HG03558 (cell line): ENCODE measurements around the gene SETX.
"Not testable (repeated sequence)": the region's sequence is repeated elsewhere in the genome, so short reads cannot be mapped to it uniquely, and the experiment has no call there.

Source experiments
- ATAC-seq: cut with Tn5 transposase; IDR thresholded peaks from one replicate; pipeline ENCODE4 v1.9.1; 2021; ENCODE audit warnings: moderate number of reproducible peaks; ENCODE audit not compliant: unreplicated experiment; ENCODE audit errors: extremely low read depth

Gene SETX

GRCh38 chr9:132288361-132288760 is 66.4 kb downstream of the SETX start:
- no peak for ATAC-seq

- no peak for ATAC-seq
These were observed 67.5 kb downstream of the SETX start for GRCh38 chr9:132287256-132287760.

- no peak for ATAC-seq
These were observed 70.9 kb downstream of the SETX start for GRCh38 chr9:132283863-132284262.

GRCh38 chr9:132283165-132283564 is 71.6 kb downstream of the SETX start:
- no peak for ATAC-seq

- no peak for ATAC-seq
These were observed 79.9 kb downstream of the SETX start for GRCh38 chr9:132274861-132275260.

- ATAC-seq, result not testable (repeated sequence)
These were observed 84.9 kb downstream of the SETX start for GRCh38 chr9:132269704-132270516.

GRCh38 chr9:132268725-132269352 is 85.9 kb downstream of the SETX start:
- ATAC-seq, result no peak

- ATAC-seq, result no peak
These were observed 87.1 kb downstream of the SETX start for GRCh38 chr9:132267660-132268059.

GRCh38 chr9:132266017-132266416 is 88.8 kb downstream of the SETX start:
- ATAC-seq, result no peak

- ATAC-seq, result no peak
These were observed 93.9 kb downstream of the SETX start for GRCh38 chr9:132260846-132261245.

- ATAC-seq, result no peak
These were observed 104.2 kb downstream of the SETX start for GRCh38 chr9:132250324-132251262.

GRCh38 chr9:132249690-132250089 is 105.1 kb downstream of the SETX start:
- no peak for ATAC-seq

GRCh38 chr9:132249123-132249522 is 105.7 kb downstream of the SETX start:
- no peak for ATAC-seq

- no peak for ATAC-seq
These were observed 106.8 kb downstream of the SETX start for GRCh38 chr9:132247942-132248341.

- no peak for ATAC-seq
These were observed 109.3 kb downstream of the SETX start for GRCh38 chr9:132245465-132245864.

GRCh38 chr9:132244582-132245455 is 110.0 kb downstream of the SETX start:
- ATAC-seq, result no peak

GRCh38 chr9:132243156-132244074 is 111.4 kb downstream of the SETX start:
- ATAC-seq, result no peak

- ATAC-seq, result no peak
These were observed 112.1 kb downstream of the SETX start for GRCh38 chr9:132242621-132243155.
